Airway epithelial cell (primary cell): Measurements from ENCODE around the gene HJV. TPM values are rescaled to one million over a fixed set of nuclear protein-coding genes. Genes with fewer than 3 reads are reported as not detected.

Experiments
- total RNA-seq: library from RNA; depleted of rRNA; stranded (reverse); fragments of >200 nt; gene quantifications from 2 replicates; pipeline ENCODE4 v1.2.3, GENCODE V29; 2015

Gene HJV, protein sequence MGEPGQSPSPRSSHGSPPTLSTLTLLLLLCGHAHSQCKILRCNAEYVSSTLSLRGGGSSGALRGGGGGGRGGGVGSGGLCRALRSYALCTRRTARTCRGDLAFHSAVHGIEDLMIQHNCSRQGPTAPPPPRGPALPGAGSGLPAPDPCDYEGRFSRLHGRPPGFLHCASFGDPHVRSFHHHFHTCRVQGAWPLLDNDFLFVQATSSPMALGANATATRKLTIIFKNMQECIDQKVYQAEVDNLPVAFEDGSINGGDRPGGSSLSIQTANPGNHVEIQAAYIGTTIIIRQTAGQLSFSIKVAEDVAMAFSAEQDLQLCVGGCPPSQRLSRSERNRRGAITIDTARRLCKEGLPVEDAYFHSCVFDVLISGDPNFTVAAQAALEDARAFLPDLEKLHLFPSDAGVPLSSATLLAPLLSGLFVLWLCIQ
- not detected in 2 replicates for total RNA-seq

DNA sequence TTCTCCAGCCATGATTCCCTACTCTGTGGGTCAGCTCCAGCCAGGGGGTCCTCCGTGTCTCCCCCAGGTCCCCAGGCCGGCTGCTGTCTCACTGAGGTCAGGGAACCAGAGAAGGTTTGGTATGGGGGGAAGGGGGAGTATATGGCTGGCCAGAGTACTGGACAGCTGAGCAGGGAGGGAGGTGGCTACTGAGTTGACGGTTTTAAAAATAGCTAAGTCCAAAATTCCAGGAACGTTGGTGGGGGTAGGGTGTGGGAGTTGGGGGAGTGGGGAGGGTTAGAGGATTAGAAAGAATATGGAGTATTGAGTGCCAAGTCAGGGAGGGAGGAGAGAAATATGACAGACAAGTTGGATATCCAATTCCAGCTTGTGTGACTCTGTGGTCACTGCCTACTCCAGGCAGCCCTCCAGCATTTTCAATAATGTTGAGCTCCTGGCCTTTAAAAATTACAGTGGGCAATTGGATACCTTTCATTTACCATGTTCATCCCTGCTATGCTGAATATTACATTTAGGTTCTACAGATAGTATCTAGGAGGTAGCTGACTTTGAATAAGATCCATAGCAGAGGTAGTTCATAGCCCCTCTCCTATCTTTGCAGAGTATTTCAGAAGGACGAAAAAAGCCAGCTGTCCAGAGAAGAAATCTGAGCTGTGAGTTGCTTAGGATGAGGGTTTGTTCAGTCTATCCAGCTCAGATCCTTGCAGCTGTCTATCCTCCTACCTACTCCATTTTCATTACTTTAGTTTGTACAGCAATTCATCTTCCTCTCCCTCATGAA lies at the start of gene HJV:
TSS of gene HJV (minus strand) at position 114 of the 781 bp plus-strand sequence. CDS start 1,504 bp downstream, outside the sequence.

DNA sequence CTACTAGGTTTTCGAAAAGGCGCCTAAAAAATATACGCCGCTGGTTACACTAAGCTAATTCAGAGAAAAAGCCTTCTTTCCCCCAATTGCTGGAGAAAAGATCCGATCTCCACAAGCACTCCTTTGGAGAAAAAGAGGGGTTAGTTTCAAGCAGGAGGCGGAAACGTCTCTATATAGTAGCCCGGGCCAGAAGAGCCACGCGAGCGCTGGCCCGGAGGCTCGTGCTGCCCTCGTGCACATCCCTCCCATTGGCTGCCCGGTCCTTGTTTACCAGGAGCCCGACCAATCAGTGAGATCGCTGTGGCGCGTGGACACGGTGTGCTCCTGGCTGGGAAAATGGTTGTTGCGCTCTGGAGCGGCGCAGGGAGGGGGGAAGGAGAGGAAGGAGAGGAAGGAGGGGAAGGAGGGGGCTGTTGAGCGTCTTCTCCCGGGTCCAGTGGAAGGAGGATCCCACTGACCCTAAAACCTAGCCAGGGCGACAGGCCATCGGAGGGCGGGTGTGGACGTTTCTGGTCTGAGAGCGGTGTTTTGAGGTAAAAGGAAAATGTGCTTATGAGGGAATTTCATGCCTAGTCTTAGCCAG lies 25.0 kb downstream of the HJV start, which contains the start of gene TXNIP:
TSS of gene TXNIP (minus strand) at position 147 of the 583 bp plus-strand sequence. CDS start 313 bp downstream, outside the sequence.

Other genes starting within 250 kb of the HJV start
- 4.0 and 5.9 TPM in 2 replicates for gene RNF115, start 197.6 kb downstream of the HJV start, total RNA-seq
- gene POLR3C, start 197.5 kb downstream of the HJV start, total RNA-seq: 21.5 and 26.1 TPM in 2 replicates
- gene NUDT17, start 176.1 kb downstream of the HJV start, total RNA-seq: 2.5 and 5.1 TPM in 2 replicates
- 36.7 and 53.5 TPM in 2 replicates for gene PIAS3, start 162.7 kb downstream of the HJV start, total RNA-seq
- gene ANKRD35, start 135.9 kb downstream of the HJV start, total RNA-seq: 16.9 and 19.6 TPM in 2 replicates
- 0.65 and 1.4 TPM in 2 replicates for gene ITGA10, start 111.7 kb downstream of the HJV start, total RNA-seq
- gene PEX11B, start 103.0 kb downstream of the HJV start, total RNA-seq: 28.5 and 31.9 TPM in 2 replicates
- 173 and 381 TPM in 2 replicates for gene RBM8A, start 94.3 kb downstream of the HJV start, total RNA-seq
- gene LIX1L, start 63.7 kb downstream of the HJV start, total RNA-seq: 11.7 and 11.8 TPM in 2 replicates
- gene ANKRD34A, start 57.2 kb downstream of the HJV start, total RNA-seq: 0.28 and 0.49 TPM in 2 replicates
- gene POLR3GL, start 57.0 kb downstream of the HJV start, total RNA-seq: 10.9 and 14.2 TPM in 2 replicates
- gene TXNIP, start 25.2 kb downstream of the HJV start, total RNA-seq: 267 and 294 TPM in 2 replicates
- gene NBPF10, start 123.1 kb upstream of the HJV start, total RNA-seq: 0.09 and 0.28 TPM in 2 replicates
- gene NOTCH2NLA, start 207.3 kb upstream of the HJV start, total RNA-seq: 33.4 and 38.5 TPM in 2 replicates